SKM-1 treated with dmso at 0.1 percent for 144 hours (cell line): ENCODE data around the gene MANBA.

Experiments used
- DNase-seq: peaks from one replicate; lab custom pipeline; 2025; ENCODE audit not compliant: unreplicated experiment; lab: John Stamatoyannopoulos, UW

The MANBA gene

GRCh38 chr4:102683881-102684609, 76.7 kb downstream of the MANBA start:
- DNase-seq, result no peak

- no peak for DNase-seq
Observed at GRCh38 chr4:102678695-102679335, 82.0 kb downstream of the MANBA start.

- DNase-seq, result no peak
Observed at GRCh38 chr4:102678107-102678506, 82.7 kb downstream of the MANBA start.

- DNase-seq, result no peak
Observed at GRCh38 chr4:102675141-102675540, 85.6 kb downstream of the MANBA start.

GRCh38 chr4:102667001-102667400, 93.8 kb downstream of the MANBA start:
- no peak for DNase-seq

- DNase-seq, result no peak
Observed at GRCh38 chr4:102665527-102665926, 95.2 kb downstream of the MANBA start.

GRCh38 chr4:102663073-102663472, 97.7 kb downstream of the MANBA start:
- DNase-seq, result no peak

GRCh38 chr4:102657206-102657605, 103.6 kb downstream of the MANBA start:
- no peak for DNase-seq

- DNase-seq, result no peak
Observed at GRCh38 chr4:102647117-102647516, 113.7 kb downstream of the MANBA start.

GRCh38 chr4:102642631-102643298, 118.0 kb downstream of the MANBA start:
- DNase-seq, result no peak

- DNase-seq, result no peak
Observed at GRCh38 chr4:102641793-102642192, 119.0 kb downstream of the MANBA start.

- DNase-seq, result no peak
Observed at GRCh38 chr4:102640669-102641068, 120.1 kb downstream of the MANBA start.

GRCh38 chr4:102639598-102639997, 121.2 kb downstream of the MANBA start:
- DNase-seq, result no peak

- DNase-seq, result no peak
Observed at GRCh38 chr4:102638621-102639020, 122.1 kb downstream of the MANBA start.

GRCh38 chr4:102637391-102637790, 123.4 kb downstream of the MANBA start:
- DNase-seq, result no peak

GRCh38 chr4:102633100-102633499, 127.7 kb downstream of the MANBA start:
- no peak for DNase-seq

GRCh38 chr4:102632241-102633065, 128.3 kb downstream of the MANBA start:
- DNase-seq, result no peak

GRCh38 chr4:102631616-102632015, 129.2 kb downstream of the MANBA start:
- no peak for DNase-seq

GRCh38 chr4:102629673-102630072, 131.1 kb downstream of the MANBA start:
- DNase-seq, result no peak

GRCh38 chr4:102627831-102628523, 132.8 kb downstream of the MANBA start:
- no peak for DNase-seq
